IMR-90 (cell line): ENCODE results near the gene DIPK1B. TPM values are rescaled to one million over a fixed set of nuclear protein-coding genes. Genes with fewer than 3 reads are reported as not detected.

ENCODE experiments used
- ATAC-seq: fragments of 200-7000 bp; cut with Tn5 transposase; 2 replicates; pipeline ENCODE4 v1.9.1; 2020; ENCODE audit warnings: low read depth, mild to moderate bottlenecking, moderate library complexity
- BruUV-seq: library from RNA; stranded (reverse); fragments of 400-500 nt; replicated peaks from 2 replicates; lab custom pipeline; 2021; lab: Mats Ljungman, UMichigan
- CTCF ChIA-PET: fragments of 300-600 bp; formaldehyde crosslinking; extraction: SDS; loops from one replicate; lab custom pipeline; 2021; ENCODE audit warnings: antibody characterized with exemption; lab: Yijun Ruan, JAX
- POLR2A ChIA-PET: fragments of 300-600 bp; sonication (Branson Sonifier 250); formaldehyde crosslinking; loops from one replicate; lab custom pipeline; 2022; ENCODE audit warnings: antibody characterized with exemption; ENCODE audit not compliant: unreplicated experiment; lab: Charles Lee
- DNase-seq: peaks from one replicate; pipeline ENCODE4 v3.0.0; 2013
- H2AFZ ChIP-seq: replicated peaks from 2 replicates; pipeline ENCODE3; 2013; ENCODE audit warnings: low read length, mild to moderate bottlenecking; ENCODE audit not compliant: poor library complexity
- H2AK5ac ChIP-seq: 2 replicates; pipeline ENCODE4 v1.6.1; 2013; ENCODE audit warnings: low read depth, low read length, inconsistent platforms
- H2AK9ac ChIP-seq: replicated peaks from 2 replicates; pipeline ENCODE3; 2013; ENCODE audit warnings: mild to moderate bottlenecking, low read depth, low read length, moderate library complexity; ENCODE audit not compliant: poor library complexity
- H2BK120ac ChIP-seq: 2 replicates; pipeline ENCODE4 v1.6.1; 2013; ENCODE audit warnings: low read depth, low read length, inconsistent platforms
- H2BK15ac ChIP-seq: 3 replicates; pipeline ENCODE4 v1.6.1; 2013; ENCODE audit warnings: low read depth, low read length, inconsistent platforms
- H2BK20ac ChIP-seq: 2 replicates; pipeline ENCODE4 v1.6.1; 2013; ENCODE audit warnings: low read depth, mild to moderate bottlenecking, inconsistent platforms, low read length, moderate library complexity
- H2BK5ac ChIP-seq: 2 replicates; pipeline ENCODE4 v1.6.1; 2013; ENCODE audit warnings: mild to moderate bottlenecking, low read depth, low read length, inconsistent platforms; ENCODE audit not compliant: poor library complexity, severe bottlenecking
- H3K14ac ChIP-seq: replicated peaks from 2 replicates; pipeline ENCODE4 v1.6.1; 2013; ENCODE audit warnings: low read depth, low read length, inconsistent platforms
- H3K18ac ChIP-seq: 2 replicates; pipeline ENCODE4 v1.6.1; 2013; ENCODE audit warnings: low read depth, low read length, control low read depth
- H3K23ac ChIP-seq: 2 replicates; pipeline ENCODE4 v1.6.1; 2013; ENCODE audit warnings: low read depth, low read length, inconsistent platforms
- H3K27ac ChIP-seq: 2 replicates; pipeline ENCODE4 v1.5.1; 2013; ENCODE audit warnings: mild to moderate bottlenecking, control low read depth, low read length; ENCODE audit not compliant: insufficient read depth
- H3K27me3 ChIP-seq: 2 replicates; pipeline ENCODE4 v1.6.1; 2013; ENCODE audit warnings: low read length; ENCODE audit not compliant: control insufficient read depth, insufficient read depth
- H3K36me3 ChIP-seq: 2 replicates; pipeline ENCODE4 v1.6.1; 2013; ENCODE audit warnings: low read length, mixed read lengths; ENCODE audit not compliant: control insufficient read depth, insufficient read depth
- H3K4ac ChIP-seq: 2 replicates; pipeline ENCODE4 v1.6.1; 2013; ENCODE audit warnings: low read depth, low read length, inconsistent platforms
- H3K4me1 ChIP-seq: 2 replicates; pipeline ENCODE4 v1.6.1; 2013; ENCODE audit warnings: low read length, mixed read lengths; ENCODE audit not compliant: control insufficient read depth, insufficient read depth
- H3K4me2 ChIP-seq: 2 replicates; pipeline ENCODE4 v1.6.1; 2013; ENCODE audit warnings: low read depth, mild to moderate bottlenecking, control low read depth, low read length, moderate library complexity
- H3K4me3 ChIP-seq: 2 replicates; pipeline ENCODE4 v1.5.1; 2013; ENCODE audit warnings: low read depth, mild to moderate bottlenecking, control low read depth, low read length, moderate library complexity; ENCODE audit not compliant: insufficient read depth
- H3K56ac ChIP-seq: 2 replicates; pipeline ENCODE4 v1.6.1; 2013; ENCODE audit warnings: low read length, inconsistent platforms; ENCODE audit not compliant: insufficient read depth; ENCODE audit errors: extremely low read depth
- H3K79me1 ChIP-seq, 2 experiments: 2 replicates each; pipeline ENCODE4 v1.6.1; 2013; ENCODE audit warnings: low read length in 2 of 2, inconsistent platforms in 1 of 2, low read depth in 1 of 2
- H3K9ac ChIP-seq: 2 replicates; pipeline ENCODE4 v1.6.1; 2013; ENCODE audit warnings: low read depth, low read length, control low read depth
- H3K9me1 ChIP-seq: 2 replicates; pipeline ENCODE4 v1.6.1; 2013; ENCODE audit warnings: low read length, inconsistent platforms; ENCODE audit not compliant: insufficient read depth
- H3K9me3 ChIP-seq: 2 replicates; pipeline ENCODE4 v1.6.1; 2013; ENCODE audit warnings: low read length; ENCODE audit not compliant: control insufficient read depth, insufficient read depth
- H4K20me1 ChIP-seq: 2 replicates; pipeline ENCODE4 v1.6.1; 2013; ENCODE audit warnings: low read length, inconsistent platforms; ENCODE audit not compliant: insufficient read depth
- H4K5ac ChIP-seq: 2 replicates; pipeline ENCODE4 v1.6.1; 2013; ENCODE audit warnings: mild to moderate bottlenecking, low read depth, low read length, control low read depth
- H4K8ac ChIP-seq, 2 experiments: 2 replicates each; pipeline ENCODE4 v1.6.1; 2013; ENCODE audit warnings: low read depth in 2 of 2, low read length in 2 of 2, control low read depth in 1 of 2, inconsistent platforms in 1 of 2
- H4K91ac ChIP-seq: 2 replicates; pipeline ENCODE4 v1.6.1; 2013; ENCODE audit warnings: low read depth, low read length, inconsistent platforms; ENCODE audit not compliant: insufficient read depth
- BHLHE40 ChIP-seq: fragments of 150-350 bp; IDR thresholded peaks from 2 replicates; pipeline ENCODE4 v1.6.1; 2016; ENCODE audit warnings: mild to moderate bottlenecking, low read depth, low read length
- CEBPB ChIP-seq: IDR thresholded peaks from 2 replicates; pipeline ENCODE4 v1.6.1; 2012; ENCODE audit warnings: low read depth, low read length, improper control_type of control experiment
- CHD1 ChIP-seq: IDR thresholded peaks from 2 replicates; pipeline ENCODE4 v1.6.1; 2012; ENCODE audit warnings: low read depth, low read length, improper control_type of control experiment
- CTCF ChIP-seq: conservative IDR thresholded peaks from 2 replicates; pipeline ENCODE4 v1.5.1; 2012; ENCODE audit warnings: mild to moderate bottlenecking, low read depth, low read length, improper control_type of control experiment
- FOS ChIP-seq: fragments of 150-350 bp; IDR thresholded peaks from 2 replicates; pipeline ENCODE4 v1.6.1; 2016; ENCODE audit warnings: low read depth, low read length
- MAFK ChIP-seq: IDR thresholded peaks from 2 replicates; pipeline ENCODE4 v1.6.1; 2012; ENCODE audit warnings: low read depth, low read length, improper control_type of control experiment
- MAZ ChIP-seq: IDR thresholded peaks from 2 replicates; pipeline ENCODE4 v1.6.1; 2012; ENCODE audit warnings: low read depth, mild to moderate bottlenecking, low read length, improper control_type of control experiment, moderate library complexity, borderline replicate concordance
- MXI1 ChIP-seq: IDR thresholded peaks from 2 replicates; pipeline ENCODE4 v1.6.1; 2012; ENCODE audit warnings: low read depth, mild to moderate bottlenecking, low read length, moderate library complexity, borderline replicate concordance
- NFE2L2 ChIP-seq: fragments of 150-350 bp; IDR thresholded peaks from 2 replicates; pipeline ENCODE4 v1.6.1; 2016; ENCODE audit warnings: low read depth, mild to moderate bottlenecking, low read length
- POLR2A ChIP-seq: IDR thresholded peaks from 2 replicates; pipeline ENCODE4 v1.6.1; 2012; ENCODE audit warnings: mild to moderate bottlenecking, low read depth, low read length
- RAD21 ChIP-seq: IDR thresholded peaks from 2 replicates; pipeline ENCODE4 v1.6.1; 2012; ENCODE audit warnings: low read length, improper control_type of control experiment
- RCOR1 ChIP-seq: IDR thresholded peaks from 2 replicates; pipeline ENCODE4 v1.6.1; 2012; ENCODE audit warnings: mild to moderate bottlenecking, low read length, improper control_type of control experiment; ENCODE audit not compliant: insufficient replicate concordance
- RFX5 ChIP-seq: IDR thresholded peaks from 2 replicates; pipeline ENCODE4 v1.8.0; 2012; ENCODE audit warnings: low read depth, mild to moderate bottlenecking, low read length, moderate library complexity
- SMC3 ChIP-seq: fragments of 150-350 bp; IDR thresholded peaks from 2 replicates; pipeline ENCODE4 v1.6.1; 2016; ENCODE audit warnings: low read depth, mild to moderate bottlenecking, antibody characterized with exemption, low read length, moderate library complexity
- WGBS, 2 experiments: methylation state at CpG; one replicate each; pipeline versions ENCODE4 v1.1.5 to v1.1.7; 2013; ENCODE audit warnings: missing lambda C conversion rate in 2 of 2; ENCODE audit not compliant: insufficient read length in 1 of 2; ENCODE audit errors: extremely low coverage in 2 of 2; 5-methylcytosine and 5-hydroxymethylcytosine counted together
- dilution Hi-C: fragments of 300-500 bp; cut with HindIII; formaldehyde crosslinking; loops from one replicate; pipeline ENCODE4 v1.14.3; 2018; ENCODE audit warnings: low sequenced_read_pairs; ENCODE audit not compliant: unreplicated experiment
- in situ Hi-C: fragments of 300-500 bp; cut with MboI; formaldehyde crosslinking; loops from 3 replicates; pipeline ENCODE4 v1.14.3; 2019; ENCODE audit warnings: low sequenced_read_pairs, inconsistent platforms, mixed read lengths
- intact Hi-C: fragments of 100-400 bp; cut with micrococcal nuclease; formaldehyde crosslinking; loops from 2 replicates; pipeline ENCODE4 v1.10.0; 2022
- polyA plus RNA-seq, 3 experiments: library from polyadenylated mRNA; depleted of rRNA; stranded (reverse); fragments of >200 nt; gene quantifications; 2 replicates each; pipeline ENCODE4 v1.2.3, GENCODE V29; 2012; ENCODE audit warnings: low replicate concordance in 1 of 3
- total RNA-seq: library from RNA; depleted of rRNA; stranded (reverse); fragments of >200 nt; gene quantifications from 2 replicates; pipeline ENCODE4 v1.2.3, GENCODE V29; 2012
- TF ChIP-seq, protein P1 (sequence below): fragments of 150-350 bp; IDR thresholded peaks from 2 replicates; pipeline ENCODE4 v1.6.1; 2016; ENCODE audit warnings: low read depth, mild to moderate bottlenecking, low read length, moderate library complexity, borderline replicate concordance
- TF ChIP-seq, protein P2 (sequence below): fragments of 150-350 bp; IDR thresholded peaks from 2 replicates; pipeline ENCODE4 v1.6.1; 2017; ENCODE audit warnings: mild to moderate bottlenecking, antibody characterized with exemption, low read length, low read depth

DIPK1B gene
- total and polyA plus RNA-seq, 2 of the 4 experiments (the other 2 are of a cell fraction), result 3.4 to 7.1 TPM

- Histone ChIP-seq H4K8ac (no peak overlapping the region), H4K91ac (no peak overlapping the region), H3K27me3 (peaks cover 56% of the 10 kb centered on the region), H2AK9ac (no peak overlapping the region), H3K14ac (no peak overlapping the region), H2AK5ac (no peak overlapping the region), H4K20me1 (no peaks in the 10 kb centered on the region; the same call in 1 of the 2 replicates), H3K4me3 (no peak overlapping the region), H3K79me1 (no peaks in the 10 kb centered on the region), H2BK15ac (no peak overlapping the region), H2BK20ac (no peak overlapping the region), H3K4me1 (peaks cover 3% of the 10 kb centered on the region; the same call in 1 of the 2 replicates), H2BK5ac (no peak overlapping the region), H3K9me3 (no peaks in the 10 kb centered on the region), H3K4ac (no peak overlapping the region), H3K27ac (no peak overlapping the region), H2AFZ (no peak overlapping the region), H2BK120ac (no peak overlapping the region), H3K9me1 (no peaks in the 10 kb centered on the region), H3K9ac (no peak overlapping the region), H3K23ac (no peak overlapping the region), H3K56ac (no peak overlapping the region), H3K36me3 (no peaks in the 10 kb centered on the region), H3K4me2 (no peak overlapping the region), H4K5ac (no peak overlapping the region), H3K18ac (no peak overlapping the region)
- no TSS peak for BruUV-seq
- intact Hi-C loops, result no loop called here
- DNase-seq, result no peak
- in situ Hi-C loops, result no loop called here
- TF ChIP-seq, protein P1, sequence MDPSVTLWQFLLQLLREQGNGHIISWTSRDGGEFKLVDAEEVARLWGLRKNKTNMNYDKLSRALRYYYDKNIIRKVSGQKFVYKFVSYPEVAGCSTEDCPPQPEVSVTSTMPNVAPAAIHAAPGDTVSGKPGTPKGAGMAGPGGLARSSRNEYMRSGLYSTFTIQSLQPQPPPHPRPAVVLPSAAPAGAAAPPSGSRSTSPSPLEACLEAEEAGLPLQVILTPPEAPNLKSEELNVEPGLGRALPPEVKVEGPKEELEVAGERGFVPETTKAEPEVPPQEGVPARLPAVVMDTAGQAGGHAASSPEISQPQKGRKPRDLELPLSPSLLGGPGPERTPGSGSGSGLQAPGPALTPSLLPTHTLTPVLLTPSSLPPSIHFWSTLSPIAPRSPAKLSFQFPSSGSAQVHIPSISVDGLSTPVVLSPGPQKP, result no peak
- TF ChIP-seq POLR2A, result no peak
- no peak for TF ChIP-seq CHD1
- TF ChIP-seq, protein P2, sequence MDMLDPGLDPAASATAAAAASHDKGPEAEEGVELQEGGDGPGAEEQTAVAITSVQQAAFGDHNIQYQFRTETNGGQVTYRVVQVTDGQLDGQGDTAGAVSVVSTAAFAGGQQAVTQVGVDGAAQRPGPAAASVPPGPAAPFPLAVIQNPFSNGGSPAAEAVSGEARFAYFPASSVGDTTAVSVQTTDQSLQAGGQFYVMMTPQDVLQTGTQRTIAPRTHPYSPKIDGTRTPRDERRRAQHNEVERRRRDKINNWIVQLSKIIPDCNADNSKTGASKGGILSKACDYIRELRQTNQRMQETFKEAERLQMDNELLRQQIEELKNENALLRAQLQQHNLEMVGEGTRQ, result no peak
- TF ChIP-seq CTCF, result no peak
- no peak for TF ChIP-seq MAFK
- no peak for TF ChIP-seq CEBPB
- TF ChIP-seq RAD21, result no peak
- TF ChIP-seq NFE2L2, result no peak
- no peak for TF ChIP-seq SMC3
- no peak for TF ChIP-seq FOS
- no peak for TF ChIP-seq MAZ
- no peak for TF ChIP-seq MXI1
- no peak for TF ChIP-seq RCOR1
- no peak for TF ChIP-seq RFX5
- TF ChIP-seq BHLHE40, result no peak
- dilution Hi-C loops, result no loop called here
- ATAC-seq, result no peak
- ChIA-PET POLR2A (no interaction called here), CTCF (no interaction called here)
- WGBS, 2 experiments, result 84% methylated on average over 13 of the region's 20 CpGs; no CpG with 5 or more reads in 1 of the 2 experiments
Measured at GRCh38 chr9:136738960-136739359, 26.6 kb downstream of the DIPK1B start.
